ENCODE measurements around the gene NOS3.

NOS3 gene

DNA sequence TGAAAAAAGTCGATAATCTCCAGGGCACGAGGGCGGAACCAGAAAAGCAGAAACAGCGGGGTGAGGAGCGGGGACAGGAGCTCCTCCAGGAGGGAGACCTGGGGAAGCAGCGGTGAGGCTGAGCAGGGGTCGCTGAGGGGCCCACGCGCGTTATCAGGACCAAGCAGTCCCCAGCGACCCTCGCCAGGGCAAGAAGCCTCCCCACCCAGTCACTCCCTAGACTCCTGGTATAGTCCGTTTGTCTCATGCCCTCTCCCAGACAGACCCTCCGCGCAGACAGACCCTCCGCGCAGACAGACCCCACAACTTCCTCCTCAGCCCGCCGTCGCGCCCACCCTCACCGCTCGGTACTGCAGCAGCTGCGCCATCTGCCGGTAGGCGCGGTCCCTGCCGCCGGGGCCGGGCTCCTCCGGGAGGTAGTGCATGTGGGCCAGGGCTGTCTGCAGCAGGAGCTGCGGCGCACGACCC, 27.2 kb downstream of the NOS3 start (continued):
- TF ChIP-seq ZNF664 (tag by site-specific recombination; IDR thresholded peaks at IDR 0.05) (no peak), ZNF473 (tag by site-specific recombination; IDR thresholded peaks at IDR 0.05) (no peak), ZNF335 (tag by site-specific recombination; conservative IDR thresholded peaks at IDR 0.05) (peak; percentile 42; the same call in 1 of the 2 replicates), ZNF510 (tag by site-specific recombination; IDR thresholded peaks at IDR 0.05; ENCODE audit: insufficient replicate concordance) (no peak), HOXC10 (CRISPR knock-in tag; IDR thresholded peaks at IDR 0.05) (no peak), SCRT2 (tag by site-specific recombination; IDR thresholded peaks at IDR 0.05) (no peak), ZEB2 (tag by site-specific recombination; IDR thresholded peaks at IDR 0.05) (peak; percentile 69), ZNF610 (tag by site-specific recombination; IDR thresholded peaks at IDR 0.05; ENCODE audit: borderline replicate concordance) (0 out of 2 replicates have a peak, but pooled peaks have one; percentile 42), SP7 (tag by site-specific recombination; IDR thresholded peaks at IDR 0.05) (peak; percentile 55), ZNF311 (tag by site-specific recombination; IDR thresholded peaks at IDR 0.05; ENCODE audit: borderline replicate concordance) (no peak), ZIC2 (tag by site-specific recombination; IDR thresholded peaks at IDR 0.05) (no peak), ZBTB1 (tag by site-specific recombination; IDR thresholded peaks at IDR 0.05) (no peak), ZNF350 (tag by site-specific recombination; IDR thresholded peaks at IDR 0.05) (no peak), RBAK (tag by site-specific recombination; IDR thresholded peaks at IDR 0.05) (no peak), ZBTB7A (tag by site-specific recombination; IDR thresholded peaks at IDR 0.05; ENCODE audit: low read depth) (peak; percentile 88), ZSCAN23 (tag by site-specific recombination; IDR thresholded peaks at IDR 0.05) (no peak), ZNF324 (tag by site-specific recombination; IDR thresholded peaks at IDR 0.05) (no peak), ZNF302 (tag by site-specific recombination; IDR thresholded peaks at IDR 0.05; ENCODE audit: low read depth) (no peak), ZNF184 (tag by site-specific recombination; IDR thresholded peaks at IDR 0.05) (no peak), SCRT1 (tag by site-specific recombination; IDR thresholded peaks at IDR 0.05; ENCODE audit: borderline replicate concordance) (no peak), ZNF529 (tag by site-specific recombination; IDR thresholded peaks at IDR 0.05; ENCODE audit: insufficient replicate concordance) (no peak), ZNF169 (tag by site-specific recombination; IDR thresholded peaks at IDR 0.05) (no peak), ZNF658 (tag by site-specific recombination; IDR thresholded peaks at IDR 0.05) (no peak), IKZF3 (tag by site-specific recombination; IDR thresholded peaks at IDR 0.05) (no peak), YY2 (tag by site-specific recombination; IDR thresholded peaks at IDR 0.05) (no peak), GLI4 (tag by site-specific recombination; IDR thresholded peaks at IDR 0.05) (0 out of 2 replicates have a peak, but pooled peaks have one; percentile 16), ZNF660 (tag by site-specific recombination; IDR thresholded peaks at IDR 0.05) (no peak), ZNF670 (tag by site-specific recombination; IDR thresholded peaks at IDR 0.05; ENCODE audit: low read depth) (no peak), ZNF394 (tag by site-specific recombination; IDR thresholded peaks at IDR 0.05; ENCODE audit: borderline replicate concordance) (no peak; the same call in 1 of the 2 replicates), GLIS2 (tag by site-specific recombination; IDR thresholded peaks at IDR 0.05) (peak; percentile 79)
- TF ChIP-seq, protein P1, sequence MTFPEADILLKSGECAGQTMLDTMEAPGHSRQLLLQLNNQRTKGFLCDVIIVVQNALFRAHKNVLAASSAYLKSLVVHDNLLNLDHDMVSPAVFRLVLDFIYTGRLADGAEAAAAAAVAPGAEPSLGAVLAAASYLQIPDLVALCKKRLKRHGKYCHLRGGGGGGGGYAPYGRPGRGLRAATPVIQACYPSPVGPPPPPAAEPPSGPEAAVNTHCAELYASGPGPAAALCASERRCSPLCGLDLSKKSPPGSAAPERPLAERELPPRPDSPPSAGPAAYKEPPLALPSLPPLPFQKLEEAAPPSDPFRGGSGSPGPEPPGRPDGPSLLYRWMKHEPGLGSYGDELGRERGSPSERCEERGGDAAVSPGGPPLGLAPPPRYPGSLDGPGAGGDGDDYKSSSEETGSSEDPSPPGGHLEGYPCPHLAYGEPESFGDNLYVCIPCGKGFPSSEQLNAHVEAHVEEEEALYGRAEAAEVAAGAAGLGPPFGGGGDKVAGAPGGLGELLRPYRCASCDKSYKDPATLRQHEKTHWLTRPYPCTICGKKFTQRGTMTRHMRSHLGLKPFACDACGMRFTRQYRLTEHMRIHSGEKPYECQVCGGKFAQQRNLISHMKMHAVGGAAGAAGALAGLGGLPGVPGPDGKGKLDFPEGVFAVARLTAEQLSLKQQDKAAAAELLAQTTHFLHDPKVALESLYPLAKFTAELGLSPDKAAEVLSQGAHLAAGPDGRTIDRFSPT (tag by site-specific recombination; IDR thresholded peaks at IDR 0.05) = no peak
- TF ChIP-seq, protein P2, sequence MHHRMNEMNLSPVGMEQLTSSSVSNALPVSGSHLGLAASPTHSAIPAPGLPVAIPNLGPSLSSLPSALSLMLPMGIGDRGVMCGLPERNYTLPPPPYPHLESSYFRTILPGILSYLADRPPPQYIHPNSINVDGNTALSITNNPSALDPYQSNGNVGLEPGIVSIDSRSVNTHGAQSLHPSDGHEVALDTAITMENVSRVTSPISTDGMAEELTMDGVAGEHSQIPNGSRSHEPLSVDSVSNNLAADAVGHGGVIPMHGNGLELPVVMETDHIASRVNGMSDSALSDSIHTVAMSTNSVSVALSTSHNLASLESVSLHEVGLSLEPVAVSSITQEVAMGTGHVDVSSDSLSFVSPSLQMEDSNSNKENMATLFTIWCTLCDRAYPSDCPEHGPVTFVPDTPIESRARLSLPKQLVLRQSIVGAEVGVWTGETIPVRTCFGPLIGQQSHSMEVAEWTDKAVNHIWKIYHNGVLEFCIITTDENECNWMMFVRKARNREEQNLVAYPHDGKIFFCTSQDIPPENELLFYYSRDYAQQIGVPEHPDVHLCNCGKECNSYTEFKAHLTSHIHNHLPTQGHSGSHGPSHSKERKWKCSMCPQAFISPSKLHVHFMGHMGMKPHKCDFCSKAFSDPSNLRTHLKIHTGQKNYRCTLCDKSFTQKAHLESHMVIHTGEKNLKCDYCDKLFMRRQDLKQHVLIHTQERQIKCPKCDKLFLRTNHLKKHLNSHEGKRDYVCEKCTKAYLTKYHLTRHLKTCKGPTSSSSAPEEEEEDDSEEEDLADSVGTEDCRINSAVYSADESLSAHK (tag by site-specific recombination; IDR thresholded peaks at IDR 0.05) = no peak
- TF ChIP-seq, protein P3, sequence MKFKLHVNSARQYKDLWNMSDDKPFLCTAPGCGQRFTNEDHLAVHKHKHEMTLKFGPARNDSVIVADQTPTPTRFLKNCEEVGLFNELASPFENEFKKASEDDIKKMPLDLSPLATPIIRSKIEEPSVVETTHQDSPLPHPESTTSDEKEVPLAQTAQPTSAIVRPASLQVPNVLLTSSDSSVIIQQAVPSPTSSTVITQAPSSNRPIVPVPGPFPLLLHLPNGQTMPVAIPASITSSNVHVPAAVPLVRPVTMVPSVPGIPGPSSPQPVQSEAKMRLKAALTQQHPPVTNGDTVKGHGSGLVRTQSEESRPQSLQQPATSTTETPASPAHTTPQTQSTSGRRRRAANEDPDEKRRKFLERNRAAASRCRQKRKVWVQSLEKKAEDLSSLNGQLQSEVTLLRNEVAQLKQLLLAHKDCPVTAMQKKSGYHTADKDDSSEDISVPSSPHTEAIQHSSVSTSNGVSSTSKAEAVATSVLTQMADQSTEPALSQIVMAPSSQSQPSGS (tag by site-specific recombination; IDR thresholded peaks at IDR 0.05; ENCODE audit: low read depth) = no peak
- TF ChIP-seq, protein P4, sequence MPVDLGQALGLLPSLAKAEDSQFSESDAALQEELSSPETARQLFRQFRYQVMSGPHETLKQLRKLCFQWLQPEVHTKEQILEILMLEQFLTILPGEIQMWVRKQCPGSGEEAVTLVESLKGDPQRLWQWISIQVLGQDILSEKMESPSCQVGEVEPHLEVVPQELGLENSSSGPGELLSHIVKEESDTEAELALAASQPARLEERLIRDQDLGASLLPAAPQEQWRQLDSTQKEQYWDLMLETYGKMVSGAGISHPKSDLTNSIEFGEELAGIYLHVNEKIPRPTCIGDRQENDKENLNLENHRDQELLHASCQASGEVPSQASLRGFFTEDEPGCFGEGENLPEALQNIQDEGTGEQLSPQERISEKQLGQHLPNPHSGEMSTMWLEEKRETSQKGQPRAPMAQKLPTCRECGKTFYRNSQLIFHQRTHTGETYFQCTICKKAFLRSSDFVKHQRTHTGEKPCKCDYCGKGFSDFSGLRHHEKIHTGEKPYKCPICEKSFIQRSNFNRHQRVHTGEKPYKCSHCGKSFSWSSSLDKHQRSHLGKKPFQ (tag by site-specific recombination; IDR thresholded peaks at IDR 0.05) = no peak

Data from HEK293 (cell line).